ENCODE data around the gene PEX13. TPM values are rescaled to one million over a fixed set of nuclear protein-coding genes. Genes with fewer than 3 reads are reported as not detected.

Gene PEX13
- total RNA-seq, 2 experiments from 2014 or later, result 18.9 to 27.6 TPM

- Histone ChIP-seq H3K36me3 (ENCODE audit: insufficient read depth, low read length) (peaks cover 32% of the 10 kb centered on the region), H3K27ac (ENCODE audit: low read depth, low read length, poor library complexity, severe bottlenecking) (no peak overlapping the region), H3K4me1 (ENCODE audit: insufficient read depth, low read length, poor library complexity, severe bottlenecking) (peaks cover 52% of the 10 kb centered on the region), H3K9me2 (ENCODE audit: insufficient read depth, low read length) (no peaks in the 10 kb centered on the region), H2AFZ (ENCODE audit: low read length) (no peak overlapping the region), H3K79me2 (ENCODE audit: insufficient read depth, low read depth, low read length) (no peaks in the 10 kb centered on the region), H3K4me2 (ENCODE audit: low read length) (no peak overlapping the region), H4K20me1 (ENCODE audit: insufficient read depth, low read length) (no peaks in the 10 kb centered on the region), H3K4me3 (ENCODE audit: low read depth, low read length, poor library complexity, severe bottlenecking) (no peak overlapping the region), H3K9me3 (ENCODE audit: low read length) (peaks cover 23% of the 10 kb centered on the region)
- ChIA-PET CTCF (ENCODE audit: unreplicated experiment) (no interaction called here), POLR2A (interaction anchor here (0.7 to 3.0 kb wide), 6 partner anchors 9 to 118 kb away, joined by 3 to 14 read pairs (median 4); no protein-coding TSS in a partner anchor)
- no peak for DNase-seq (ENCODE audit: low spot score)
- no TSS peak for BruUV-seq (replicated peaks)
- TF ChIP-seq CTCF (conservative IDR thresholded peaks at IDR 0.05; ENCODE audit: low read length), result no peak
- TF ChIP-seq EZH2phosphoT487 (IDR thresholded peaks at IDR 0.05; ENCODE audit: borderline replicate concordance, low read depth, low read length), result no peak
- intact Hi-C loops (cut with micrococcal nuclease; ENCODE audit: unreplicated experiment), result no loop called here
Measured at GRCh38 chr2:60991644-60992043, 25.9 kb upstream of the PEX13 start.

GRCh38 chr2:60992985-60993392, 24.5 kb upstream of the PEX13 start:
- Histone ChIP-seq H3K4me3 (ENCODE audit: low read depth, low read length, poor library complexity, severe bottlenecking) (no peak overlapping the region), H3K36me3 (ENCODE audit: insufficient read depth, low read length) (peaks cover 32% of the 10 kb centered on the region), H3K9me2 (ENCODE audit: insufficient read depth, low read length) (no peaks in the 10 kb centered on the region), H3K4me1 (ENCODE audit: insufficient read depth, low read length, poor library complexity, severe bottlenecking) (peaks cover 53% of the 10 kb centered on the region), H2AFZ (ENCODE audit: low read length) (peak overlapping the region; percentile 38; the same call in 1 of the 2 replicates), H3K79me2 (ENCODE audit: insufficient read depth, low read depth, low read length) (no peaks in the 10 kb centered on the region), H3K9me3 (ENCODE audit: low read length) (peaks cover 23% of the 10 kb centered on the region), H3K27ac (ENCODE audit: low read depth, low read length, poor library complexity, severe bottlenecking) (no peak overlapping the region), H3K4me2 (ENCODE audit: low read length) (0 out of 2 replicates have a peak overlapping the region, but pooled peaks have one; percentile 13), H4K20me1 (ENCODE audit: insufficient read depth, low read length) (no peaks in the 10 kb centered on the region)
- no peak for TF ChIP-seq CTCF (conservative IDR thresholded peaks at IDR 0.05; ENCODE audit: low read length)
- TF ChIP-seq EZH2phosphoT487 (IDR thresholded peaks at IDR 0.05; ENCODE audit: borderline replicate concordance, low read depth, low read length), result no peak
- CTCF ChIA-PET (ENCODE audit: unreplicated experiment), result no interaction called here
- BruUV-seq (replicated peaks), result no TSS peak
- intact Hi-C loops (cut with micrococcal nuclease; ENCODE audit: unreplicated experiment), result no loop called here
- POLR2A ChIA-PET, result interaction anchor here (0.6 to 3.0 kb wide), 12 partner anchors 11 to 179 kb away, joined by 3 to 14 read pairs (median 3); no protein-coding TSS in a partner anchor
- peak; percentile 54 for DNase-seq (ENCODE audit: low spot score)

GRCh38 chr2:60994131-60994530, 23.4 kb upstream of the PEX13 start:
- CTCF ChIA-PET (ENCODE audit: unreplicated experiment), result no interaction called here
- intact Hi-C loops (cut with micrococcal nuclease; ENCODE audit: unreplicated experiment), result no loop called here
- H3K4me2 ChIP-seq (ENCODE audit: low read length), result no peak overlapping the region
- H4K20me1 ChIP-seq (ENCODE audit: insufficient read depth, low read length), result no peaks in the 10 kb centered on the region
- H3K4me3 ChIP-seq (ENCODE audit: low read depth, low read length, poor library complexity, severe bottlenecking), result no peak overlapping the region
- H3K79me2 ChIP-seq (ENCODE audit: insufficient read depth, low read depth, low read length), result no peaks in the 10 kb centered on the region
- peaks cover 23% of the 10 kb centered on the region for H3K9me3 ChIP-seq (ENCODE audit: low read length)
- POLR2A ChIA-PET, result interaction anchor here (1.4 to 3.0 kb wide), 2 partner anchors 29 to 154 kb away, joined by 4 to 14 read pairs; no protein-coding TSS in a partner anchor
- H3K27ac ChIP-seq (ENCODE audit: low read depth, low read length, poor library complexity, severe bottlenecking), result no peak overlapping the region
- BruUV-seq (replicated peaks), result no TSS peak
- H2AFZ ChIP-seq (ENCODE audit: low read length), result peak overlapping the region; percentile 42; the same call in 1 of the 2 replicates
- H3K9me2 ChIP-seq (ENCODE audit: insufficient read depth, low read length), result no peaks in the 10 kb centered on the region
- H3K4me1 ChIP-seq (ENCODE audit: insufficient read depth, low read length, poor library complexity, severe bottlenecking), result peaks cover 61% of the 10 kb centered on the region
- no peak for DNase-seq (ENCODE audit: low spot score)
- TF ChIP-seq CTCF (conservative IDR thresholded peaks at IDR 0.05; ENCODE audit: low read length) (no peak), EZH2phosphoT487 (IDR thresholded peaks at IDR 0.05; ENCODE audit: borderline replicate concordance, low read depth, low read length) (no peak)
- peaks cover 32% of the 10 kb centered on the region for H3K36me3 ChIP-seq (ENCODE audit: insufficient read depth, low read length)

All from OCI-LY7 (cell line).